Measurements from ENCODE around the gene EPN3. TPM values are rescaled to one million over a fixed set of nuclear protein-coding genes. Genes with fewer than 3 reads are reported as not detected.
A peak's percentile ranks its signal among the peaks of the same experiment; 100 is the strongest.

The EPN3 gene
- total RNA-seq, 1 experiment from 2014 or later = 17.8 TPM

DNA sequence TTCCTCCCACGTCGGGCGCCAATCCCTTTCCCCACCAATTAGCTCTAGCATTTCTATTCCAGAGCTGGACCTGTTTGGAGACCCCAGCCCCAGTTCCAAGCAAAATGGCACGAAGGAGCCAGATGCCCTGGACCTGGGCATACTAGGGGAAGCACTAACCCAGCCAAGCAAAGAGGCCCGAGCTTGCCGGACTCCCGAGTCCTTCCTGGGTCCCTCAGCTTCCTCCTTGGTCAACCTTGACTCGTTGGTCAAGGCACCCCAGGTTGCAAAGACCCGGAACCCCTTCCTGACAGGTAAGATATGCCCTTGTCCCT is 8.8 kb downstream of the EPN3 start:
- Histone ChIP-seq H3K36me3 (ENCODE audit: control insufficient read depth in 1 of 2, insufficient read depth in 2 of 2, low read length in 2 of 2) (no peaks in the 10 kb centered on the region; a peak in 1 of 4 replicates), H3K4me2 (ENCODE audit: low read length) (peak overlapping the region; percentile 92), H4K20me1 (ENCODE audit: insufficient read depth) (no peaks in the 10 kb centered on the region), H3K9me3 (ENCODE audit: control insufficient read depth in 1 of 2, insufficient read depth in 1 of 2, low read depth in 1 of 2, low read length in 2 of 2) (no peaks in the 10 kb centered on the region), H3K4me3 (replicated peaks in 1 of 2; ENCODE audit: low read depth in 1 of 2, low read length in 2 of 2) (peak overlapping the region; percentile 68), H3K9ac (ENCODE audit: low read length) (peak overlapping the region; percentile 80), H3K27me3 (ENCODE audit: insufficient read depth, low read length) (no peaks in the 10 kb centered on the region), H2AFZ (ENCODE audit: low read depth, low read length, poor library complexity, severe bottlenecking) (no peak overlapping the region), H3K9me2 (ENCODE audit: insufficient read depth) (no peaks in the 10 kb centered on the region), H3K27ac (ENCODE audit: low read depth, low read length) (peak overlapping the region; percentile 71), H3K4me1 (ENCODE audit: control insufficient read depth in 1 of 2, insufficient read depth in 2 of 2, low read length in 2 of 2) (peaks cover 40 to 61% of the 10 kb centered on the region in 2 experiments), H3K79me2 (ENCODE audit: insufficient read depth, low read length) (no peaks in the 10 kb centered on the region)
- RAD21 ChIA-PET (ENCODE audit: low non-redundant PET in 1 of 2, low total read pairs in 2 of 2, uncharacterized antibody in 2 of 2, unreplicated experiment in 2 of 2) = interaction anchor here in 1 of 2 experiments (1.0 kb wide), 1 partner anchor 57 kb away, joined by 3 read pairs; no protein-coding TSS in a partner anchor
- ATAC-seq (no peak), DNase-seq (ENCODE audit: low read depth, low spot score) (no peak)
- intact Hi-C loops (cut with micrococcal nuclease) = loop anchor here (10.0 kb wide), 1 partner anchor 613 kb away; the partner anchor contains the start of gene NME1
- CTCF ChIA-PET = interaction anchor here (1.1 to 2.1 kb wide), 9 partner anchors 9 to 341 kb away, joined by 3 to 11 read pairs (median 7); partner anchors contain the start of genes CACNA1G and EPN3
- BruUV-seq (replicated peaks) = TSS peak; percentile 70
- TF ChIP-seq FOSL1 (IDR thresholded peaks at IDR 0.05; ENCODE audit: low read depth) = no peak
- no peak for TF ChIP-seq SP1 (IDR thresholded peaks at IDR 0.05; ENCODE audit: low read depth)
- TF ChIP-seq ELF1 (IDR thresholded peaks at IDR 0.05; ENCODE audit: borderline replicate concordance, low read depth) = no peak
- 0 out of 2 replicates have a peak, but pooled peaks have one; percentile 6 for TF ChIP-seq POLR2AphosphoS5 (IDR thresholded peaks at IDR 0.05; ENCODE audit: low read depth, low read length)
- TF ChIP-seq ZNF274 (IDR thresholded peaks at IDR 0.05; ENCODE audit: low read depth, low read length) = no peak
- no peak for TF ChIP-seq SRF (IDR thresholded peaks at IDR 0.05; ENCODE audit: low read depth)
- TF ChIP-seq EGR1 (IDR thresholded peaks at IDR 0.05; ENCODE audit: low read depth) = no peak
- TF ChIP-seq, protein P1, sequence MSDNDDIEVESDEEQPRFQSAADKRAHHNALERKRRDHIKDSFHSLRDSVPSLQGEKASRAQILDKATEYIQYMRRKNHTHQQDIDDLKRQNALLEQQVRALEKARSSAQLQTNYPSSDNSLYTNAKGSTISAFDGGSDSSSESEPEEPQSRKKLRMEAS (IDR thresholded peaks at IDR 0.05) = no peak
- TF ChIP-seq, protein P2, sequence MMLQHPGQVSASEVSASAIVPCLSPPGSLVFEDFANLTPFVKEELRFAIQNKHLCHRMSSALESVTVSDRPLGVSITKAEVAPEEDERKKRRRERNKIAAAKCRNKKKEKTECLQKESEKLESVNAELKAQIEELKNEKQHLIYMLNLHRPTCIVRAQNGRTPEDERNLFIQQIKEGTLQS (IDR thresholded peaks at IDR 0.05) = no peak
- POLR2A ChIA-PET = interaction anchor here (1.1 to 2.1 kb wide), 5 partner anchors 8 to 325 kb away, joined by 3 to 12 read pairs (median 5); partner anchors contain the start of genes RSAD1 and TOB1
